GM12878 (cell line): ENCODE measurements around the gene C1QTNF3. TPM values are rescaled to one million over a fixed set of nuclear protein-coding genes. Genes with fewer than 3 reads are reported as not detected.

Source experiments
- ATAC-seq: fragments of 200-7000 bp; cut with Tn5 transposase; 3 replicates; pipeline ENCODE4 v1.9.1; 2020; ENCODE audit warnings: mild to moderate bottlenecking, moderate library complexity
- BruUV-seq: library from RNA; stranded (reverse); fragments of 400-500 nt; replicated peaks from 2 replicates; lab custom pipeline; 2021; lab: Mats Ljungman, UMichigan
- CTCF ChIA-PET: fragments of 300-600 bp; sonication (Branson Sonifier 250); formaldehyde crosslinking; extraction: SDS; loops from one replicate; lab custom pipeline; 2021; ENCODE audit warnings: inconsistent platforms; lab: Yijun Ruan, JAX
- POLR2A ChIA-PET: fragments of 350-600 bp; formaldehyde crosslinking; extraction: SDS; loops from one replicate; lab custom pipeline; 2021; ENCODE audit warnings: inconsistent platforms; lab: Charles Lee
- RAD21 ChIA-PET: fragments of 300-600 bp; sonication (Branson Sonifier 250); formaldehyde crosslinking; loops from one replicate; lab custom pipeline; 2023; ENCODE audit warnings: antibody characterized with exemption; ENCODE audit not compliant: unreplicated experiment; lab: Charles Lee
- SMC1A ChIA-PET: fragments of 300-600 bp; sonication (Branson Sonifier 250); formaldehyde crosslinking; loops from one replicate; lab custom pipeline; 2023; ENCODE audit not compliant: unreplicated experiment, uncharacterized antibody; lab: Charles Lee
- DNase-seq: peaks from one replicate; pipeline ENCODE4 v3.0.0-alpha.2; 2011; ENCODE audit warnings: low read depth, low spot score
- FAIRE-seq: peaks from 3 replicates; lab custom pipeline; 2011; peaks lifted over from hg19 to GRCh38; lab: Jason Lieb, UNC
- H2AFZ ChIP-seq: 2 replicates; pipeline ENCODE4 v1.6.0; 2011; ENCODE audit warnings: low read depth, low read length, control low read depth; ENCODE audit not compliant: control insufficient read depth
- H3K27ac ChIP-seq: 2 replicates; pipeline ENCODE4 v1.5.1; 2011; ENCODE audit warnings: control low read depth; ENCODE audit not compliant: control insufficient read depth, insufficient read depth
- H3K27me3 ChIP-seq, 2 experiments: replicated peaks in 1 of 2; 2 replicates each; pipeline versions ENCODE4 v1.6.0 to v1.6.1; 2011; ENCODE audit warnings: low read length in 1 of 2; ENCODE audit not compliant: control insufficient read depth in 2 of 2, insufficient read depth in 2 of 2
- H3K36me3 ChIP-seq, 2 experiments: 2 replicates each; pipeline ENCODE4 v1.5.1; 2011; ENCODE audit warnings: low read length in 1 of 2; ENCODE audit not compliant: control insufficient read depth in 2 of 2, insufficient read depth in 2 of 2
- H3K4me1 ChIP-seq: 2 replicates; pipeline ENCODE4 v1.6.1; 2011; ENCODE audit warnings: mild to moderate bottlenecking, low read length, moderate library complexity, mixed read lengths; ENCODE audit not compliant: control insufficient read depth, insufficient read depth
- H3K4me2 ChIP-seq: 2 replicates; pipeline ENCODE4 v1.6.0; 2011; ENCODE audit warnings: control low read depth; ENCODE audit not compliant: control insufficient read depth, insufficient read depth
- H3K4me3 ChIP-seq: fragments of 200-600 bp; sonication (generic); 2 replicates; pipeline ENCODE4 v1.5.1; 2016
- H3K79me2 ChIP-seq: 2 replicates; pipeline ENCODE4 v1.6.0; 2011; ENCODE audit warnings: low read length; ENCODE audit not compliant: control insufficient read depth, insufficient read depth
- H3K9ac ChIP-seq: 2 replicates; pipeline ENCODE4 v1.8.0; 2011; ENCODE audit warnings: low read length, control low read depth, mixed read lengths; ENCODE audit not compliant: control insufficient read depth, insufficient read depth
- H3K9me3 ChIP-seq: replicated peaks from 3 replicates; pipeline ENCODE4 v1.5.1; 2011; ENCODE audit warnings: mild to moderate bottlenecking, low read length; ENCODE audit not compliant: control insufficient read depth, insufficient read depth
- H4K20me1 ChIP-seq: 2 replicates; pipeline ENCODE4 v1.6.0; 2011; ENCODE audit not compliant: control insufficient read depth, insufficient read depth
- CBX3 ChIP-seq: fragments of 200-600 bp; sonication (generic); IDR thresholded peaks from 2 replicates; pipeline ENCODE4 v1.6.1; 2016; ENCODE audit warnings: low read depth, borderline replicate concordance
- CHD2 ChIP-seq: IDR thresholded peaks from 2 replicates; pipeline ENCODE4 v1.6.1; 2011; ENCODE audit warnings: low read depth, low read length, improper control_type of control experiment, borderline replicate concordance
- JUND ChIP-seq: IDR thresholded peaks from 2 replicates; pipeline ENCODE4 v1.6.1; 2012; ENCODE audit warnings: low read depth, mild to moderate bottlenecking, low read length, improper control_type of control experiment, moderate library complexity
- KDM1A ChIP-seq: fragments of 200-600 bp; sonication (generic); IDR thresholded peaks from 2 replicates; pipeline ENCODE4 v1.6.1; 2016; ENCODE audit warnings: borderline replicate concordance
- LARP7 ChIP-seq: fragments of 450-650 bp; IDR thresholded peaks from 2 replicates; pipeline ENCODE4 v1.6.1; 2017; ENCODE audit warnings: mild to moderate bottlenecking
- MTA2 ChIP-seq: fragments of 450-650 bp; IDR thresholded peaks from 2 replicates; pipeline ENCODE4 v1.6.1; 2016; ENCODE audit warnings: low read depth, mild to moderate bottlenecking, moderate library complexity
- MYC ChIP-seq: IDR thresholded peaks from 2 replicates; pipeline ENCODE4 v1.6.1; 2011; ENCODE audit warnings: mild to moderate bottlenecking, low read length, moderate library complexity, inconsistent platforms; ENCODE audit not compliant: insufficient read depth, insufficient replicate concordance, insufficient read length, severe bottlenecking
- RAD51 ChIP-seq: fragments of 450-650 bp; IDR thresholded peaks from 2 replicates; pipeline ENCODE4 v1.6.1; 2016; ENCODE audit warnings: moderate library complexity, mild to moderate bottlenecking, inconsistent platforms
- RELB ChIP-seq: fragments of 450-650 bp; IDR thresholded peaks from 2 replicates; pipeline ENCODE4 v1.6.1; 2017; ENCODE audit warnings: low read depth, mild to moderate bottlenecking, moderate library complexity
- SIX5 ChIP-seq: IDR thresholded peaks from 2 replicates; pipeline ENCODE4 v1.6.1; 2011; ENCODE audit warnings: mild to moderate bottlenecking, low read depth, low read length, moderate library complexity; ENCODE audit not compliant: severe bottlenecking
- STAT1 ChIP-seq: fragments of 450-650 bp; conservative IDR thresholded peaks from 2 replicates; pipeline ENCODE4 v1.6.1; 2014; ENCODE audit warnings: antibody characterized with exemption, mild to moderate bottlenecking
- TARDBP ChIP-seq: IDR thresholded peaks from 2 replicates; pipeline ENCODE4 v1.6.1; 2016; ENCODE audit warnings: borderline replicate concordance
- TBL1XR1 ChIP-seq: IDR thresholded peaks from 2 replicates; pipeline ENCODE4 v1.6.1; 2012; ENCODE audit warnings: low read depth, low read length, improper control_type of control experiment
- TCF7 ChIP-seq: IDR thresholded peaks from 2 replicates; pipeline ENCODE4 v1.6.1; 2014; ENCODE audit warnings: antibody characterized with exemption, borderline replicate concordance
- WGBS: methylation state at CpG from one replicate; pipeline ENCODE4 v1.1.6; 2016; ENCODE audit warnings: low lambda C conversion rate; ENCODE audit not compliant: insufficient replicate concordance, insufficient coverage; ENCODE audit errors: missing lambda C conversion rate; 5-methylcytosine and 5-hydroxymethylcytosine counted together
- in situ Hi-C: fragments of 300-500 bp; cut with MboI; formaldehyde crosslinking; loops from 9 replicates; pipeline ENCODE4 v1.14.3; 2018; ENCODE audit warnings: mixed read lengths
- intact Hi-C: fragments of 100-400 bp; cut with micrococcal nuclease; formaldehyde crosslinking; loops from one replicate; pipeline ENCODE4 v1.14.2; 2022; ENCODE audit not compliant: unreplicated experiment
- polyA plus RNA-seq, 11 experiments: library from polyadenylated mRNA; depleted of rRNA in 4 of 11; unstranded in 6 of 11; stranded (reverse) in 5 of 11; fragments of >200 nt; fragmentation: Nextera tagmentation in 4 of 11; fragmentation: Illumina TruSeq in 1 of 11; extraction: Ambion mirVana in 4 of 11; extraction: Trizol in 1 of 11; gene quantifications; 1 replicate in 1 of 11; 2 replicates in 10 of 11; pipeline versions ENCODE4 v1.2.1 to v1.2.3, GENCODE V29; 2011 to 2016; ENCODE audit warnings: inconsistent platforms in 2 of 11, missing spikeins in 2 of 11, low read depth in 1 of 11
- total RNA-seq, 4 experiments: library from RNA; depleted of rRNA in 3 of 4; stranded (reverse); fragments of >200 nt in 3 of 4; fragmentation: Illumina TruSeq in 1 of 4; extraction: Trizol in 1 of 4; gene quantifications; 2 replicates each; pipeline versions ENCODE4 v1.2.1 to v1.2.3, GENCODE V29; 2013 to 2021

Gene C1QTNF3
- total and polyA plus RNA-seq, 10 of the 15 experiments (the other 5 are each of a cell fraction or from before 2014, with no cell fraction given), result 0.39 to 6.3 (median 1.3) TPM

GRCh38 chr5:34037726-34038125 lies 5.3 kb downstream of the C1QTNF3 start:
- TF ChIP-seq RELB (no peak), CHD2 (no peak), CBX3 (no peak), MYC (no peak), TCF7 (no peak), TARDBP (no peak), JUND (no peak), RAD51 (no peak), STAT1 (no peak), TBL1XR1 (no peak), SIX5 (no peak), KDM1A (no peak), MTA2 (no peak), LARP7 (no peak)
- TF ChIP-seq, all 136 proteins: peak for 0
- no peak overlapping the region for H3K4me2 ChIP-seq
- H3K27me3 ChIP-seq, result no peaks in the 10 kb centered on the region
- RAD21 ChIA-PET, result no interaction called here
- in situ Hi-C loops (no loop called here), intact Hi-C loops (no loop called here)
- DNase-seq, result no peak
- SMC1A ChIA-PET, result no interaction called here
- WGBS, result 64% methylated on average over 3 of the region's 3 CpGs
- no peak overlapping the region for H3K4me3 ChIP-seq
- ATAC-seq, result no peak
- CTCF ChIA-PET, result interaction anchor here (1.1 kb wide), 1 partner anchor 10 kb away, joined by 4 read pairs; no protein-coding TSS in a partner anchor
- no peaks in the 10 kb centered on the region for H3K9me3 ChIP-seq
- BruUV-seq, result no TSS peak
- H3K36me3 ChIP-seq, result no peaks in the 10 kb centered on the region
- no peaks in the 10 kb centered on the region for H4K20me1 ChIP-seq
- H3K4me1 ChIP-seq, result peaks cover 2% of the 10 kb centered on the region; the same call in 1 of the 2 replicates
- H2AFZ ChIP-seq, result no peak overlapping the region
- no peaks in the 10 kb centered on the region for H3K79me2 ChIP-seq
- no peak overlapping the region for H3K27ac ChIP-seq
- FAIRE-seq, result no peak
- H3K9ac ChIP-seq, result no peak overlapping the region
- POLR2A ChIA-PET, result interaction anchor here (0.6 to 2.7 kb wide), 2 partner anchors 11 to 30 kb away, joined by 3 to 13 read pairs; partner anchors contain the start of gene AMACR
